GM12878 (cell line): ENCODE data around the gene MVB12B.

Experiments used
- E2F4 ChIP-seq: IDR thresholded peaks from 2 replicates; pipeline ENCODE4 v1.6.1; 2012; ENCODE audit warnings: low read depth, low read length, improper control_type of control experiment
- RAD51 ChIP-seq: fragments of 450-650 bp; IDR thresholded peaks from 2 replicates; pipeline ENCODE4 v1.6.1; 2016; ENCODE audit warnings: moderate library complexity, mild to moderate bottlenecking, inconsistent platforms
- SMC3 ChIP-seq: IDR thresholded peaks from 2 replicates; pipeline ENCODE4 v1.6.1; 2011; ENCODE audit warnings: low read length, improper control_type of control experiment, borderline replicate concordance

GRCh38 chr9:126357074-126357473, 30.4 kb downstream of the MVB12B start:
- TF ChIP-seq E2F4 (no peak), SMC3 (no peak), RAD51 (no peak)
